Fibroblast of villous mesenchyme (primary cell): ENCODE results near the gene GPR160. TPM values are rescaled to one million over a fixed set of nuclear protein-coding genes. Genes with fewer than 3 reads are reported as not detected.

Source experiments
- DNase-seq: peaks from one replicate; pipeline ENCODE4 v3.0.0-alpha.2; 2010; ENCODE audit warnings: low read depth
- H3K4me3 ChIP-seq: 2 replicates; pipeline ENCODE4 v1.5.1; 2011; ENCODE audit warnings: low read depth, mild to moderate bottlenecking, low read length
- CTCF ChIP-seq: IDR thresholded peaks from 2 replicates; pipeline ENCODE4 v1.5.1; 2012; ENCODE audit warnings: low read depth, mild to moderate bottlenecking, low read length; ENCODE audit not compliant: insufficient read depth
- total RNA-seq: library from RNA; depleted of rRNA; stranded (reverse); fragments of >200 nt; gene quantifications from 2 replicates; pipeline ENCODE4 v1.2.3, GENCODE V29; 2012

Gene GPR160, protein sequence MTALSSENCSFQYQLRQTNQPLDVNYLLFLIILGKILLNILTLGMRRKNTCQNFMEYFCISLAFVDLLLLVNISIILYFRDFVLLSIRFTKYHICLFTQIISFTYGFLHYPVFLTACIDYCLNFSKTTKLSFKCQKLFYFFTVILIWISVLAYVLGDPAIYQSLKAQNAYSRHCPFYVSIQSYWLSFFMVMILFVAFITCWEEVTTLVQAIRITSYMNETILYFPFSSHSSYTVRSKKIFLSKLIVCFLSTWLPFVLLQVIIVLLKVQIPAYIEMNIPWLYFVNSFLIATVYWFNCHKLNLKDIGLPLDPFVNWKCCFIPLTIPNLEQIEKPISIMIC
- total RNA-seq = under 0.01 and 0.43 TPM in 2 replicates

DNA sequence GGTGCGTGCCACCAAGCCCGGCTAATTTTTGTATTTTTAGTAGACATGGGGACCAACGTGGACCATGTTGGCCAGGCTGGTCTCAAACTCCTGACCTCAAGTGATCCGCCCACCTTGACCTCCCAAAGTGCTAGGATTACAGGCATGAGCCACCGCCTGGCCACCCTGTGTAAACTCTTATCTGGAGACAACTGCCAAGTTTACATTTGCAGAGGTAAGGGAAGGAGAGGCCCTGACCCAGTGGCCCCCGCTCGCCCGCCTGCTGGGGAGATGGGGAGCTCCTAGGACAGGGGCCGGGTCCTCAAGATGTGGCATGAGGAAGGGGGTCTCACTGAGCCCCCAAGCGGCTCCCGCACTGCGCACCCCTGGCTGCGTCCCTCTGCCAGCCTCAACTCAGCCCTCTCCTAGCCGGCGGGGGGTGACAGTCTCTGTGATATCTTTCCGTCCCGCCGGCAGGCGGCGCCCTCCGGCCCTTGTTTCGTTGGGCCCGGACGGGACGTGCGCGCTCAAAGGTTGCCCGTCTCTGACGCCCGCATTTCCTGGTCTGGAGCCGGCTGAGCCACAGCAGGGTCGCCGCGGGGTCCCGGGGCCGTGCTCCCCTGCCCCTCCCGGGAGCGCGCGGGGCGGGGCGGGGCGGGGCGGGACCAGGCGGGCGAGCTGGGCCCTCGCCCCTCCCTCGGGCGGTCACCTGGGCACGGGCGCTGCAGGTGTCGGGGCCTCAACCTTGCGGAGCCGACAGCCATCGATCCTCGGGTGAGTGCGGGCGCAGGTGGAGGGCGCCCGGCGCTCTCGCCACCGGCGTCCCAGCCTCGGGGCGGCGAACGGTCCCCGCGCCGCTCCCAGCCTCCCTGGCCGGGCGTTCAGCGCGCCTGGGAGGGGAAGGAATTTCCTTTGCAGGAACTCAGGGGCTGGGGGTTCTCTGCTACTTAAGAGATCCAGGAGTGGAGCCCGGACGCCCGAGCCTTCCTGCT lies at the start of gene GPR160:
TSS of gene GPR160 (plus strand) at position 533 of the 971 bp plus-strand sequence. CDS start 45,978 bp downstream, outside the sequence.
- DNase-seq = peak; percentile 42
- TF ChIP-seq CTCF = peak; percentile 68
- H3K4me3 ChIP-seq = peak within 1 kb of the TSS; percentile 48

- H3K4me3 ChIP-seq = no peak overlapping the region
- no peak for TF ChIP-seq CTCF
- DNase-seq = no peak
Observed at GRCh38 chr3:169990431-169990830, 47.4 kb upstream of the GPR160 start.

GRCh38 chr3:169992156-169992555 lies 45.6 kb upstream of the GPR160 start:
- DNase-seq = no peak
- no peak for TF ChIP-seq CTCF
- no peak overlapping the region for H3K4me3 ChIP-seq

DNA sequence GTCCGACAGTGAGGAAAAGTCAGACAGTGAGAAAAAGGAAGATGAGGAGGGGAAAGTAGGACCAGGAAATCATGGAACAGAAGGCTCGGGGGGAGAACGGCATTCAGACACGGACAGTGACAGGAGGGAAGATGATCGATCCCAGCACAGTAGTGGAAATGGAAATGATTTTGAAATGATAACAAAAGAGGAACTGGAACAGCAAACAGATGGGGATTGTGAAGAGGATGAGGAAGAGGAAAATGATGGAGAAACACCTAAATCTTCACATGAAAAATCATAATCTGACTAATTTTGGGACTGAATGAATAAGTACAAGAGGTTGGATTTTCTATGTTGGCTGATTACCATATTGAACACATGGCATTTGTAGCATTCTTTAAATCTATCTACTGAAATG lies 45.0 kb upstream of the GPR160 start:
- no peak for DNase-seq
- no peak for TF ChIP-seq CTCF
- no peak overlapping the region for H3K4me3 ChIP-seq

GRCh38 chr3:169993761-169994160 lies 44.0 kb upstream of the GPR160 start:
- H3K4me3 ChIP-seq = no peak overlapping the region
- no peak for TF ChIP-seq CTCF

DNA sequence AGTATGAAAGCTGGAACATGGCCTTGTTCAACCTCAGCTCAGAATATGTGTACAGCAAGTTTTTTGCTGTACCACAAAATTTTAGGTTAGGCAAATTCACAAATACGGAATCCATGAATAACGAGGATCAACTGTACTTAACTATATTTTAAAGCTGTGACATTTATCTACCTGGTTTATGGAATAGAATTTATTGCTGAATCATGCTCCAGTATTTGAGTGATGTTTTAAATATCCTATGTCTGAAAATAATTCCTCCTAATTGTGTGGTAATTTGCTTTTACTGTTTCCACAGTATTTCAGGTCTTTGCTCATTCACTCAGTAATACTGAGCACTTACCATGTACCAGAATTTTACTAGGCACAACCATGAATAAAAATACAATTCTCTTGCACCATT lies 41.7 kb upstream of the GPR160 start:
- TF ChIP-seq CTCF = no peak
- no peak for DNase-seq
- H3K4me3 ChIP-seq = no peak overlapping the region

More at GRCh38 chr3:169993761-169994160, 44.0 kb upstream of the GPR160 start:
- DNase-seq = no peak
